Body of pancreas (tissue), 4 donors: ENCODE results near the gene FBXL7. TPM values are rescaled to one million over a fixed set of nuclear protein-coding genes. Genes with fewer than 3 reads are reported as not detected.

Source experiments
- ATAC-seq: fragments of 150-250 bp; one replicate; pipeline ENCODE4 v1.9.1; 2016
- DNase-seq, 4 donors: peaks; one replicate each; pipeline ENCODE4 v3.0.0-alpha.2; 2019
- H3K27ac ChIP-seq, 4 donors: fragments of 200-600 bp; sonication (generic); 1 replicate in 3 of 4; 2 replicates in 1 of 4; pipeline versions ENCODE4 v1.5.1 to v1.6.1; 2016 to 2019; ENCODE audit warnings: mild to moderate bottlenecking in 1 of 4, mixed read lengths in 1 of 4, moderate library complexity in 1 of 4
- H3K27me3 ChIP-seq, 2 donors: fragments of 200-600 bp; sonication (generic); one replicate each; pipeline ENCODE4 v1.6.0; 2016; ENCODE audit warnings: mild to moderate bottlenecking in 1 of 2
- H3K36me3 ChIP-seq, 2 donors: fragments of 200-600 bp; sonication (generic); replicated peaks in 1 of 2; 2 replicates each; pipeline ENCODE4 v1.5.1; 2016; ENCODE audit warnings: low read depth in 2 of 2; ENCODE audit not compliant: insufficient read depth in 1 of 2
- H3K4me1 ChIP-seq: fragments of 200-600 bp; sonication (generic); one replicate; pipeline ENCODE4 v1.6.0; 2016
- H3K4me3 ChIP-seq, 2 donors: fragments of 200-600 bp; sonication (generic); 1 replicate in 1 of 2; 2 replicates in 1 of 2; pipeline ENCODE4 v1.5.1; 2016 to 2019
- H3K9me3 ChIP-seq, 3 donors: fragments of 200-600 bp; sonication (generic); 1 replicate in 2 of 3; 2 replicates in 1 of 3; pipeline ENCODE4 v1.5.1; 2016
- POLR2A ChIP-seq, 3 donors: fragments of 450-650 bp; IDR thresholded peaks; one replicate each; pipeline ENCODE4 v1.6.1; 2016; ENCODE audit warnings: antibody characterized with exemption in 3 of 3, mild to moderate bottlenecking in 2 of 3
- WGBS, 2 donors: methylation state at CpG; one replicate each; pipeline ENCODE4 v1.1.5; 2017; 5-methylcytosine and 5-hydroxymethylcytosine counted together
- intact Hi-C: fragments of 100-400 bp; cut with DNase I; formaldehyde crosslinking; loops from one replicate; pipeline ENCODE4 v1.15.1; 2023
- total RNA-seq, 2 donors: library from RNA; depleted of rRNA; stranded (reverse); fragments of >200 nt; gene quantifications; one replicate each; pipeline ENCODE4 v1.1.0, GENCODE V29; 2016
- TF ChIP-seq, protein P1 (sequence below), 7 experiments: fragments of 450-650 bp in 4 of 7; fragments of 200-600 bp in 3 of 7; sonication (generic) in 3 of 7; IDR thresholded peaks; one replicate each; pipeline ENCODE4 v1.5.1; 2016 to 2019; ENCODE audit warnings: antibody characterized with exemption in 7 of 7

The FBXL7 gene
- total RNA-seq, 2 donors from 2014 or later, result 3.1 to 4.0 TPM

DNA sequence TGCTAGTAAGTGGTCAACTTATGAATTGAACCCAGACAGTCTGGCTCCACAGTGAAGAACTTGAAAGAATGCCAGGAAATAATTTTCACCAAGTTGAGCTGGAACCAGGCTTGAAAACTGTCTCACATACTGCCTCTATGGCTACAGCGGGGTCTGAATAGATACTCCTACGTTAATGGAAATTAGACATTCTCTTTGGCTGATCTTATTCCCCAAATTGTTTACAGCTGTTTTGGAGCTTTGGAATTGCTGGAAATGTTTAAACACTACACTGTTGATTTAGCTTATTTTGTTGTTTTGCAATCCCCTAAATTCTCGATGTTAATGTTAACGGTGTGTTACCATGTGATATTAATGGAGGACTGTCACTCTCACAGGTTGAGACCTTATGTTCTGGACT lies 146.4 kb downstream of the FBXL7 start:
- no peak overlapping the region for H3K27ac ChIP-seq
- TF ChIP-seq, protein P1, sequence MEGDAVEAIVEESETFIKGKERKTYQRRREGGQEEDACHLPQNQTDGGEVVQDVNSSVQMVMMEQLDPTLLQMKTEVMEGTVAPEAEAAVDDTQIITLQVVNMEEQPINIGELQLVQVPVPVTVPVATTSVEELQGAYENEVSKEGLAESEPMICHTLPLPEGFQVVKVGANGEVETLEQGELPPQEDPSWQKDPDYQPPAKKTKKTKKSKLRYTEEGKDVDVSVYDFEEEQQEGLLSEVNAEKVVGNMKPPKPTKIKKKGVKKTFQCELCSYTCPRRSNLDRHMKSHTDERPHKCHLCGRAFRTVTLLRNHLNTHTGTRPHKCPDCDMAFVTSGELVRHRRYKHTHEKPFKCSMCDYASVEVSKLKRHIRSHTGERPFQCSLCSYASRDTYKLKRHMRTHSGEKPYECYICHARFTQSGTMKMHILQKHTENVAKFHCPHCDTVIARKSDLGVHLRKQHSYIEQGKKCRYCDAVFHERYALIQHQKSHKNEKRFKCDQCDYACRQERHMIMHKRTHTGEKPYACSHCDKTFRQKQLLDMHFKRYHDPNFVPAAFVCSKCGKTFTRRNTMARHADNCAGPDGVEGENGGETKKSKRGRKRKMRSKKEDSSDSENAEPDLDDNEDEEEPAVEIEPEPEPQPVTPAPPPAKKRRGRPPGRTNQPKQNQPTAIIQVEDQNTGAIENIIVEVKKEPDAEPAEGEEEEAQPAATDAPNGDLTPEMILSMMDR (IDR thresholded peaks at IDR 0.05), result no peak
- no peak for TF ChIP-seq POLR2A (IDR thresholded peaks at IDR 0.05)
- H3K36me3 ChIP-seq, result no peaks in the 10 kb centered on the region
- no peak for ATAC-seq
- no peak overlapping the region for H3K4me3 ChIP-seq
- no peaks in the 10 kb centered on the region for H3K4me1 ChIP-seq
- WGBS, 2 donors, result 31 to 53% methylated on average over 4 of the region's 4 CpGs
- H3K27me3 ChIP-seq, result no peaks in the 10 kb centered on the region
- no peaks in the 10 kb centered on the region for H3K9me3 ChIP-seq
- intact Hi-C loops, result no loop called here
- DNase-seq, result no peak

DNA sequence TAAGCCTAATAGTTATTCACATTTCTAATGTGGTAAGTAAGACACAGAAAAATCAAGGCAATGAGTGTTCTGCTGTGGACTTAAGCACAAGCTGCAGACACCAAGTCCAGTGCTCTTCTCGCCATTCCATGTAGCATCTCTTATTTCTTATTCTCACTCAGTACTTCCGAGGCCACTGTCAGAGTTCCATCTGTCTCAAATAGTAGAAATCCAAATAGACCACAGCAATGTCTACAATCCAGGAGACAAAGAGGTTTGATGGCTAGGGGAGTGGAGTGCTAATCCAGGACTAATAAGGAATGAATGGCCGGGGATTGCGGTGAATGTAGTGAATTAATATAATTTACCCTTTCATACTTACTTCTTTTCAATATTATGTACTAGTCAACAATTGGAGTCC lies 147.3 kb downstream of the FBXL7 start:
- no peaks in the 10 kb centered on the region for H3K9me3 ChIP-seq
- TF ChIP-seq, protein P1 (IDR thresholded peaks at IDR 0.05), result no peak
- no peak for TF ChIP-seq POLR2A (IDR thresholded peaks at IDR 0.05)
- 57 to 70% methylated on average over 4 of the region's 4 CpGs for WGBS, 2 donors
- no peak overlapping the region for H3K27ac ChIP-seq
- no peak for ATAC-seq
- no peak overlapping the region for H3K4me3 ChIP-seq
- intact Hi-C loops, result no loop called here
- no peak for DNase-seq
- H3K27me3 ChIP-seq, result no peaks in the 10 kb centered on the region
- no peaks in the 10 kb centered on the region for H3K36me3 ChIP-seq
- no peaks in the 10 kb centered on the region for H3K4me1 ChIP-seq

DNA sequence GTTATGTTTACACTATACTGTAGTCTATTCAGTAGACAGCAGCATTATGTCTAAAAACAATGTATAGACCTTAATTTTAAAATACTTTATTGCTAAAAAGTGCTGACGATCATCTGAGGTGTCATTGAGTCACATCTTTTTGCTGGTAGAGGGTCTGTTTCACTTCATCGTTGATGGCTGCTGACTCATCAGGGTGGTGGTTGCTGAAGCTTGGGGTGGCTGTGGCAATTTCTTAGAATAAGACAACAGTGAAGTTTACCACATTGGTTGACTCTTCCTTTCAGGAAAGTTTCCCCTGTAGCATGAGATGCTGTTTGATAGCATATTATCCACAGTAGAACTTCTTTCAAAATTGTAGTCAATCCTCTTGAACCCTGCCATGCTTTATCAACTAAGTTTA lies 150.3 kb downstream of the FBXL7 start:
- DNase-seq (no peak), ATAC-seq (no peak)
- no peak overlapping the region for H3K27ac ChIP-seq
- WGBS, 2 donors, result 37 to 61% methylated on average over 2 of the region's 2 CpGs
- H3K4me3 ChIP-seq, result no peak overlapping the region
- no peaks in the 10 kb centered on the region for H3K4me1 ChIP-seq
- TF ChIP-seq POLR2A (IDR thresholded peaks at IDR 0.05), result no peak
- H3K9me3 ChIP-seq, result no peaks in the 10 kb centered on the region
- H3K27me3 ChIP-seq, result no peaks in the 10 kb centered on the region
- no peaks in the 10 kb centered on the region for H3K36me3 ChIP-seq
- intact Hi-C loops, result no loop called here

DNA sequence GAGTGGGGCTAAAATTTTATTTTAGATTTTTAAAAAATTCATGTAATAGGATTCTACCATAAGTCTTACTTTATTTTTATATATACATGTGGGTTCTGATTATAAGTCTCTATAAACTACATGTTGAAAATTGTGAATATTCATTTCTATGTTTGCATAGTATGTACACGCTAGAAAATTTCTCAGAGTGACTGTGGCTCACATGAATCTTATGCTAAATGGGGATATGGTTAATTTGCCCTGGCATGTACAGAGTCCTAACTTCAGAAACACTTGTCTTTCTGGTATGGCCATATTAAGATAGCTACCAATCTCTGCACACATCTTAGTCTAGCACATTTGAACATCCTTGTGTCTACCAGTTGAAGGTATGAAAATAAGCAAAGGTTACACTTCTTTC lies 154.8 kb downstream of the FBXL7 start:
- WGBS, 2 donors, result 0 to 32% methylated on average over 1 of the region's 1 CpG
- H3K4me1 ChIP-seq, result no peaks in the 10 kb centered on the region
- intact Hi-C loops, result no loop called here
- DNase-seq (no peak), ATAC-seq (no peak)
- no peaks in the 10 kb centered on the region for H3K27me3 ChIP-seq
- H3K4me3 ChIP-seq, result no peak overlapping the region
- no peaks in the 10 kb centered on the region for H3K36me3 ChIP-seq
- TF ChIP-seq POLR2A (IDR thresholded peaks at IDR 0.05), result no peak
- TF ChIP-seq, protein P1 (IDR thresholded peaks at IDR 0.05), result no peak
- H3K27ac ChIP-seq, result no peak overlapping the region
- H3K9me3 ChIP-seq, result no peaks in the 10 kb centered on the region

DNA sequence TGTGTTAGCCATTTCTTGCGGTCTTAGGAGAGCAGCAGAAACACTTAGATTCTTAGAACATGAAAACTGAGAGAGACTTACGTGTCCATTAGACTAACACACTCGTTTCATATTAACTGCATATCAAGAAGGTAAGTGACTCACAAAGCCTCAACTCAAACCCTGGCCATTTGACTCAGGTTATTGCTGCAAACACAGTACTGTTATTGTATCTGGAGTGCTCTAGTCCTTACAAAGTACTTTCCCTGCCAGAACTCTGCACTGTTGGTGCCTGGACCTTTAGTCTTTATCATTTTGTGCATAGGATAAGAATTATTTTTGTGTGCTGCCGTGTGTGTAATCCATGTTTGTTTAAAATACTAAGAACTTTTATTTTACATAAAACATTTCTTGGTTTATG lies 155.7 kb downstream of the FBXL7 start:
- no peaks in the 10 kb centered on the region for H3K9me3 ChIP-seq
- DNase-seq (no peak), ATAC-seq (no peak)
- no peak overlapping the region for H3K27ac ChIP-seq
- 65% methylated on average over 4 of the region's 4 CpGs for WGBS, 2 donors
- no peaks in the 10 kb centered on the region for H3K36me3 ChIP-seq
- intact Hi-C loops, result no loop called here
- no peaks in the 10 kb centered on the region for H3K4me1 ChIP-seq
- no peak for TF ChIP-seq POLR2A (IDR thresholded peaks at IDR 0.05)
- TF ChIP-seq, protein P1 (IDR thresholded peaks at IDR 0.05), result no peak
- no peak overlapping the region for H3K4me3 ChIP-seq
- no peaks in the 10 kb centered on the region for H3K27me3 ChIP-seq
